Jurkat, Clone E6-1 (cell line): ENCODE measurements around the gene COX8A.
A peak's percentile ranks its signal among the peaks of the same experiment; 100 is the strongest.
"Not testable (repeated sequence)": the region's sequence is repeated elsewhere in the genome, so short reads cannot be mapped to it uniquely, and the experiment has no call there.

Experiments
- DNase-seq: peaks from one replicate; pipeline ENCODE4 v3.0.0-alpha.2; 2011; ENCODE audit warnings: low read depth, low spot score
- H3K4me3 ChIP-seq: 2 replicates; pipeline ENCODE4 v1.5.1; 2011; ENCODE audit warnings: mild to moderate bottlenecking, low read length, control low read depth, moderate library complexity

Gene COX8A

DNA sequence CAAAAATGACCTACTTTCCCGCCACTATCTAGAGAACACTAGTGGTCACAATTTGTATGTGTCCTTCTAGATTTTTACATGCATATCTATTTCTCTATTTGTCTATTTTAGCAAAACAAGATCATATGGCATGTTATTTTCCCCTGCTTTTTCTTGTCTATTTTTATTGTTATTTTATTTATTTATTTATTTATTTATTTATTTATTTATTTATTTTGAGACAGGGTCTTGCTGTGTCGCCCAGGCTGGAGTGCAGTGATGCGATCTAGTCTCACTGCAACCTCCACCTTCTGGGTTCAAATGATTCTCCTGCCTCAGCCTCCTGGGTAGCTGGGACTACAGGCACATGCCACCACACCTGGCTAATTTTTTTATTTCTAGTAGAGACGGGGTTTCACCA is 10.5 kb upstream of the COX8A start:
- not testable (repeated sequence) for H3K4me3 ChIP-seq, DNase-seq

DNA sequence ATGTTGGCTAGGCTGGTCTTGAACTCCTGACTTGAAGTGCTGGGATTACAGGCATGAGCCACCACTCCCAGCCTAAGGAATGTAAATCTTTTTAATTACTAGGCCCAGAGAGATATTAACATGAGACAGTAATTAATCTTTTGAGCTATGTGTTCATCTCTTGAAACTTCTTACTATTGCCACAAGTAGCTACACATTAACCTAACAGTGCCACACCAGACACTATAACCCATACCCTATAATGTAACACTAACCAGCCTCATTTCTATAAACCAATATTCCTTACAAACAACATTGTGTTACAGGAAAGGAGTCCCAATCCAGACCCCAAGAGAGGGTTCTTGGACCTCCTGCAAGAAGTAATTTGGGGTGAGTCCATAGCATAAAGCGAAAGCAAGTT is 8.0 kb upstream of the COX8A start:
- no peak for DNase-seq
- no peak overlapping the region for H3K4me3 ChIP-seq

DNA sequence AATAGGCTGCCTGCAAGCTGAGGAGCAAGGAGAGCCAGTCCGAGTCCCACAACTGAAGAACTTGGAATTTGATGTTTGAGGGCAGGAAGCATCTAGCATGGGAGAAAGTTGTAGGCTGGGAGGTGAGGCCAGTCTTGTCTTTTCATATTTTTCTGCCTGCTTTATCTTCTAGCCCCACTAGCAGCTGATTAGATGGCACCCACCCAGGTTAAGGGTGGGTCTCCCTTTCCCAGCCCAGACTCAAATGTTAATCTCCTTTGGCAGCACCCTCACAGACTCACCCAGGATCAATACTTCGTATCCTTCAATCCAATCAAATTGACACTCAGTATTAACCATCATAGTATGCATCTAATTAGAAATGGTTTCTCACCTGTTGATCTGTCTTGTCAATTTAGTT is 5.0 kb upstream of the COX8A start:
- DNase-seq: no peak
- H3K4me3 ChIP-seq: no peak overlapping the region

DNA sequence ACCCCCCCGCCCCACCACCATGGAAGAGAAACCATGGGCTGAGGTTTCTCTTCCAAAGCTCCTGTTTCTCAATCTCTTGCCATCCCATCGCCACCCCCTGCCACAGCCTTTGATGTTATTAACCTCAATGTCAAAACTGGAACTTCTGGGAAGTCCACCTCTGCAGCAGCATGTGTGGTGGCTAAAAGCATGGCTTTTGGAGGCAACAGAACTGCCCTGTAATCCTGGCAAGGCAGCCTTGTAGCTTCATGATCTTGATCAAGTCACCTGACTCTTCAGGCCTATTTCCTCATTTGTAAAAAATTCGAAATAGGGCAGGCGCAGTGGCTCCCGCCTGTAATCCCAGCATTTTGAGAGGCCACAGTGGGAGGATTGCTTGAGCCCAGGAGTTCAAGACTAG is 3.5 kb upstream of the COX8A start:
- no peak for DNase-seq
- H3K4me3 ChIP-seq: no peak overlapping the region

DNA sequence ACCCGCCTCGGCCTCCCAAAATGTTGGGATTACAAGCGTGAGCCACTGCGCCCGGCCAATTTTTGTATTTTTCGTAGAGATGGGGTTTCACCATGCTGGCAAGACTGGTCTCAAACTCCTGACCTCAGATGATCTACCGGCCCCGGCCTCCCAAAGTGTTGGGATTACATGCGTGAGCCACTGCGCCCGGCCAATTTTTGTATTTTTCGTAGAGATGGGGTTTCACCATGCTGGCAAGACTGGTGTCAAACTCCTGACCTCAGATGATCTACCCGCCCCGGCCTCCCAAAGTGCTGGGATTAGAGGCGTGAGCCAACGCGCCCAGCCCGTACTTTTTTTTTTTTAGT is 535 bp upstream of the COX8A start:
- H3K4me3 ChIP-seq: peak overlapping the region; percentile 97
- DNase-seq: not testable (repeated sequence)

DNA sequence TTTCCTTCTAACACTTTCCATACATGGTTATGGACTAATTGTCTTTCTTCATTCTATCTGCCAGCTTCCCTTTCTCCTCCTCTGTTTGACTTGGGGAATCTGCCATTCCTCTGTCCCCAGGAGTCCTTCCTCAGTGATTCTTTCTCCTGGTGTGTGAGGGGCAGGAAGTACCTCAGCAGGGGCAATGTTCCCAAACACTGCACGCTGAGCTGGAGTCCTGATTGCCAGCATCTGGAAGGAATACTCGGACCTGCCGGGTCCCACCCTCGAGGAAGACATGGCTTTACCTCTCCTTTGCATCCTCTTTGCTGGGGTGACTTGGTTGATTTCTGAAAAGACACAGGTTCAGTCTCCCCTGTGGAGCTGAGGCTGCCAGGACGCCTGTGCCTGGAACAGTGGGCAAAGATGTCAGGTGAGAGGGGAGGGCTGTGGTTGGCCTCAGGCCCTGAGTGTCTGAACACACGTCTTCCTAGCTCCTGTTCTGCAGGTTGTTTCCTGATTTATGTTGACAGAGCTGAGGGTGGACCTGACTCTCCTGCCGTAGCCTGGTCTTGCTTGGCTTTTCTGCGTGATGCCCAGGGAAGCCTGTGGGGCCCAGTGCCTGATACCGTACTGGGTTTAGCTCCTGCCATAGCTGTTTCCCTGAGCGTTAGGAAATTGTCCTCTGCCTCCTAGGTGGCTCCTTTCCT is 4.3 kb downstream of the COX8A start:
- DNase-seq: no peak
- no peak overlapping the region for H3K4me3 ChIP-seq

DNA sequence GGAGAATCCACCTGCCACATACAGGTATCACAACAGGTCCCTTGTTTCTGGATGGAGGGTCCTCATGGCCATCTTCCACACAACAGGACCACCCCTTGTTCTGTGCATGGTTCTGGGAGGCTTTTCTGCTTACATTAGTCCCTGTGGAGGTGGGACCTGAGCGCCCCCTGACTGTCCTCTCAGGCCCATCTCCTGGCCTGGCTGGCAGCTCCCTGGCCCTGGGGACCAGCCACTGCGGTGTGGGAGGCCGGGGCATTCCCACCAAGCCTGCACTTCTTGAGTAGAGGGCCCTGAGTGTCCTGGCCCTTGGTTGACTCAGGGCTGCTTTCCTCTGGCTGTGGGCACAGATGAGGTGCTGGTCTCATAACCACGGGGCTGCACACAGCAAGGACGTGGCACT is 5.0 kb downstream of the COX8A start:
- H3K4me3 ChIP-seq: no peak overlapping the region
- DNase-seq: no peak

DNA sequence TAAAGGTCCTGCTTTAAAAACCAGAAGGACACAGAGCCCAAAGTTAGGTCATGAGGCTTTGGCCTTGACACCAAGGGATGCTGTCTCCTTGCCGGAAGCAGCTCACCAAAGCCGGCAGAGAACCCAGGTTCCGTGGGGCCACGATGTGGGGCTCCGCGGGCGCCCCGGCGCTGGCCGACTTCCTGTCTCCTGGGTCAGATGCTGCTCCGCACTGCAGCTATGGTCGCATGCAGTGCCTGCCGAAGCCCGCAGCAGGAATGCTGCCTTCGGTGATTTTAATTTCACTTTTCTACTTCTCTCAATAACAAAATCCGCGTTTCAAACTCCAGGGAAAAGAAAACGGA is 11.4 kb downstream of the COX8A start:
- H3K4me3 ChIP-seq: peak overlapping the region; percentile 83
- peak; percentile 46 for DNase-seq

DNA sequence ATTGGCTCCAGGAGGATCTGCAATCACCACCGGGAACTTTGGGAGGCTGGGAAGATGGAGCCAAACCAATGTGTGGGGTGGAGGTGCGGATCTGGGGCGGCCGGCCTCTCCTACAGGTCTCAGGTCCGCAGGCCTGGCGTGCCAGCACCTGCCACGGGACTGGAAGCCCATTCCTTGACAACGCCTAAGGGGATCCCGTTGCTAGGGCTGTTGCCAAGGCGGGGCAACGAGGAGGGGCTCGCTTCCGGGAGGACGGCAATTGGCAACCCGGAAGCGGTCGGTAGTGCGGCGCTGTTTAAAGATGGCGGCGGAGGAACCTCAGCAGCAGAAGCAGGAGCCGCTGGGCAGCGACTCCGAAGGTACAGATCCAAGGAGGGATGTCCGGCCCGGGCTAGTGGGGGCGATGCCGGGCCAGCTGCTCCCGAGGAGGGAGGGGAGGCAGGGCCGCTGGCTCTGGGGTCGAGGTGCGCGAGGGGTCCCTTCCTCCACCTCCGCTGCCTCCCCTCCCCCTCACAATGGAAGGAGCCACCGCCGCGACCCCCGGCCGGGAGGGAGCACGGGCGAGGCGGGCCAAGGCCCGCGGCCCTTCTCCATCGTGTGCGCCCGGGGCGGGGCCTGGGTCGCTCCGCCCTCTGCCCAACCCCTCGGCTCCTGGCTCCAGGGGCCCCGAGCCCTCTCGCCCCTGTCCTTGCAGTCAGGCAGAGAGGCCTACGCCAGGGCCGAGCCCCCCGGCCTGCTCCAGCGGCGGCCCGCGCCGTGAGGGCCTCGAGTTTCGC is 11.9 kb downstream of the COX8A start, which contains the start of gene OTUB1:
Gene OTUB1, plus strand, starts transcription at position 283 of the 776 bp plus-strand sequence. Its CDS starts 19 bp downstream, at position 302.
- DNase-seq: peak; percentile 84
- peak within 1 kb of the TSS; percentile 83 for H3K4me3 ChIP-seq

DNA sequence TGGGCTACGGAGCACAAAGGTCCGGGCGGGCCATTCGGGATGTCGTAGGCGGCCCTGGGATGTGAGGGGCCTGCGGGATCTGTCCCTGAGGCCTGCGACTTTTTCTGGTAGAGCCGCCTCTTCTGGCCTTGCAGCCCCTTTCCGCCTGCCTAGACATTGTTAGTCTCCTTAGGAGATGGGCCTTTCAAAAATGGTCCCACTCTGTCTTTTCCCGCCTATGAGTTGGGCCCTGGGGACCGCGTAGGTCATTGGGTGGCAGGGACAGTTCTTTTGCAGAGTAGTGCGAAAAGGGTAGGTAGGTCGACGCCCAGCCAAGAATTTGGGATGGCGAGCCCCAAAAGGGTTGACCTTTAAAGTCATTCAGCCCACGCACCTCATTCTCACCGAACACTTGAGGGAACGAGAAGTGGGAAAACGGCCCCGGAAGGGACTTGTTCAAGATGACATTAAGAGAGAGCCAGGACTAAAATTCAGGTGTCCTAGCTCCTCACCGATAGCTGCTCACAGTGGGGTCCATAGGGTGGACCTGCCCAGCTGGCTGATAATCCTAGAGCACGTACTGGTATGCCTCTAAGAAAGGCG is 12.6 kb downstream of the COX8A start:
- H3K4me3 ChIP-seq: peak overlapping the region; percentile 83
- DNase-seq: no peak

DNA sequence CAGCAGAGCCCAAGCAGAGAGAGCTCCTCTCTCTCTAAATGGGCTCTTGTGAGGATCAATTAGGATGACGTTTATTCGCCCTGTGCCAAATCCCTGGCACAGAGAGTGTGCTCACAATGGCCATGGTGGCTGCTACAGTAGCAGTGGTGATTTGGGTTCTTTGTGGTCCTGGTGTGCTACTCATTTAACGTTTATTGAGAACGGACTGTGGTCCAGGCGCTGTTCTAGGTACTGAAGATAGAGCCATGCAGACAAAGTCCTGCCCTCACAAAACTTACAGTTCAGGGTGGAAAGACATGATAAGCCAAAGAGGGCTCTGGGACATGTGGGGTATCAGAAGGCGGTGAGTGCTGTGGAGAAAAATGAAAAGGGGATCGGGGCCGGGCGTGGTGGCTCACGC is 17.1 kb downstream of the COX8A start:
- DNase-seq: no peak
- H3K4me3 ChIP-seq: no peak overlapping the region

DNA sequence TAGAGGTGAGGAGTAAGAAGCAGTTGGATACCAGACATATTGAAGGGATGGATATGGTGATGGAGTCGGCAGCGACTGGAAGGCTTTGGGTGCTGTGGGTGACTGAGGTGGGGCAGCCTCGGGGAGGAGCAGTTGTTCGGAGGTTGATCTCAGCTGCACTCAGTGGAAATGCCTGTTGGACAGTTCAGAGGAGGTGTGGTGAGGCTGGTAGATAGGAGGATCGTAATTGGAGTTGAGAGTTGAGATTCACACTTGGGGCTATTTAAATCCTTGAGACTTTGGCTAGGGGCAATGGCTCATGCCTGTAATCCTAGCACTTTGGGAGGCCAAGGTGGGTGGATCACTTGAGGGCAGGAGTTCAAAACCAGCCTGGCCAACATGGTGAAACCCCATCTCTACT is 18.7 kb downstream of the COX8A start:
- no peak for DNase-seq
- no peak overlapping the region for H3K4me3 ChIP-seq

DNA sequence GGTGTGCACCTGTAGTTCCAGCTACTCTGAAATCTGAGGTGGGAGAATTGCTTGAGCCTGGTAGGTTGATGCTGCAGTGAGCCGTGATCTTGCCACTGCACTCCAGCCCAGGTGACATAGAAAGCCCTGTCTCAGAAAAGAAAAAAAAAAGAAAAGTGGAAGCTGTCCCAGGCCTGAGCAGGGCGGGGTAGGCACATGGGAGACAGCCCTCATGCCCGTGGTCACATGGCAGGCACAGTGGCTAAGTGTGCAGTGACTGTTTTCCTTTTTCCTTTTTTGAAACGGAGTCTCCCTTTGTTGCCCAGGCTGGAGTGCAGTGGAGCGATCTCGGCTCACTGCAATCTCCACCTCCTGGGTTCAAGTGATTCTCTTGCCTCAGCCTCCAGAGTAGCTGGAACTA is 19.6 kb downstream of the COX8A start:
- DNase-seq: no peak
- H3K4me3 ChIP-seq: no peak overlapping the region

DNA sequence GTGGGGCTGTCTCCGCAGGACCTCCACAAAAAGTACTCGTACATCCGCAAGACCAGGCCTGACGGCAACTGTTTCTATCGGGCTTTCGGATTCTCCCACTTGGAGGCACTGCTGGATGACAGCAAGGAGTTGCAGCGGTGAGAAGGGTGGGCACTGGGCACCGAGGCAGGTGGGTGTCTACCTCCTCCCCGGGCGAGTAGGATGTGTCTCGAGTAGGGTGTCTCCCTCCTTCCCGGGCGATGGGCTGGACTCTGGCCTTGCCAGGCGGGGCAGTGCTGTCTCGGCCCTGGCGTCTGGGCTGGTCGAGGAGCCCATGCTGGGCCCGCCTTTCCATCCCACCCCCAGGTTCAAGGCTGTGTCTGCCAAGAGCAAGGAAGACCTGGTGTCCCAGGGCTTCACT is 22.1 kb downstream of the COX8A start:
- no peak for DNase-seq
- H3K4me3 ChIP-seq: no peak overlapping the region

DNA sequence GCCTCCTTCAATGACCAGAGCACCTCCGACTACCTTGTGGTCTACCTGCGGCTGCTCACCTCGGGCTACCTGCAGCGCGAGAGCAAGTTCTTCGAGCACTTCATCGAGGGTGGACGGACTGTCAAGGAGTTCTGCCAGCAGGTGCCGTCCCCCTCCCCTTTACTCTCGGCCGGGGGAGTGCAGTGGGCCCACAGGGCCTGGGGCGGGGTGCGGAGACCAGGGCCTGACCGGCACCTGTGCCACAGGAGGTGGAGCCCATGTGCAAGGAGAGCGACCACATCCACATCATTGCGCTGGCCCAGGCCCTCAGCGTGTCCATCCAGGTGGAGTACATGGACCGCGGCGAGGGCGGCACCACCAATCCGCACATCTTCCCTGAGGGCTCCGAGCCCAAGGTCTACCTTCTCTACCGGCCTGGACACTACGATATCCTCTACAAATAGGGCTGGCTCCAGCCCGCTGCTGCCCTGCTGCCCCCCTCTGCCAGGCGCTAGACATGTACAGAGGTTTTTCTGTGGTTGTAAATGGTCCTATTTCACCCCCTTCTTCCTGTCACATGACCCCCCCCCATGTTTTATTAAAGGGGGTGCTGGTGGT is 22.8 kb downstream of the COX8A start:
- H3K4me3 ChIP-seq: no peak overlapping the region
- DNase-seq: no peak

DNA sequence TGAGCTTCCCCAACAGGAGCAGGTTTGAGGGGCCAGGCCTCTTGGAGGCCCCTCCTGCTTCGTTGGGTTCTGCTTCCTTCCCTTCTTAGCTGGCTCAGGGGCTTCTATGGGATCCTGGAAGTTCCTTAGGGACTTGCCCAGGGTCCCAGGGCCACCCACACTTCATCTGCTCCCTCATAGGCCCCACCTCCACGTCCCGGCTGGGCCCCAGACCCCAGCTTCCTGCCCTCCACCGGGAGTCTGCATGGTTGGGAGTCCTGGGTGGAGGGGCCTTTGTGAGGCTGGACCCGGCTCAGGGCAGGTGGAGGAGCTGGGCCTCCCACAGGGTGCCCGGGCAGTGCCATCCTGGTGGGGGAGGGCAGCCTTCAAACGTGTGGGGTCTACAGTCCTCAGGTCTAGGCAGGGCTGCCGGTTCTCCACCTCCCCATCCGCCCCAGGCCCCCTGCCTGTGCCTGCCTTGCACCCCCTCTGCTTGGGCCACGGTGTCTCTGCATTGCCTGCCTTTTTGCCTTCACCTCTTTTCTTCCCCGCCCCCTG is 23.4 kb downstream of the COX8A start:
- H3K4me3 ChIP-seq: no peak overlapping the region
- no peak for DNase-seq

DNA sequence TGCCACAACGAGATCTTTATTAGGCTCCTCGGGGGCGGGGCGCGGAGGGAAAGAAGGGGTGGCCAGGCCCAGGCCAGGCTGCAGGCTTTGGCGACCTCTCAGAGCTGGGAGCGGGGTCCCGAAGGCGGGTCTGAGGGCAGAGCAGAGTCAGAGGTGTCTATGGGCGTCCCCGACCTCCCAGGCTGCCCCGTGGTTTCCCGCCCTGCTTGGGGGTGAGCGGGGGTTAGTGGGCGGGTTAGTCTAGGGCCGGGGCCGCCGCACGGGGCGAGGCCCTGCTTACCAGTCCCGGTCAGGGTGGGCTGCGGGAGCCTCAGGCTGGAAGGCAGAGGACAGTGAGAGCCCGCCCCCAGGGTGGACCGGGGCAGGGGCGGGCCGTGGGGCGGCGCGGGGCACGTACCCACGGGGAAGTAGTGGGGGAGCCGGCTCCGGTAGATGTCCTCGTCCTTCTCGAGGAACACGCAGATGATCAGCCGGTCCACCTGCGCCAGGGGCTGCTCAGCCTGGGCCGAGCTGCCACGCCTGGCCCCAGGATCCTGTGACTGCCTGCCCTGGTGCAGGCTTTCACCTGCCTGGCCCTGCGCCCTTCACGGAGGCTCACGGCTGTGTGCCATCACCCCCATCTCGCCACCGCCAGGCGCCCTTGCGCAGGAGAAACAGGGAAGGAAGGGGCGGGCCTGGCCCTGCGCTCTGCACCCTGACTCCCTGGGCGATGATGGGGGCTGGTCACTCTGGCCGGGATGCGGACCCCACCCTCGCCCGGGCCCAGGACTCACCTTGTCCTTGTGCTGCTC is 24.3 kb downstream of the COX8A start:
- no peak for DNase-seq
- no peak overlapping the region for H3K4me3 ChIP-seq

DNA sequence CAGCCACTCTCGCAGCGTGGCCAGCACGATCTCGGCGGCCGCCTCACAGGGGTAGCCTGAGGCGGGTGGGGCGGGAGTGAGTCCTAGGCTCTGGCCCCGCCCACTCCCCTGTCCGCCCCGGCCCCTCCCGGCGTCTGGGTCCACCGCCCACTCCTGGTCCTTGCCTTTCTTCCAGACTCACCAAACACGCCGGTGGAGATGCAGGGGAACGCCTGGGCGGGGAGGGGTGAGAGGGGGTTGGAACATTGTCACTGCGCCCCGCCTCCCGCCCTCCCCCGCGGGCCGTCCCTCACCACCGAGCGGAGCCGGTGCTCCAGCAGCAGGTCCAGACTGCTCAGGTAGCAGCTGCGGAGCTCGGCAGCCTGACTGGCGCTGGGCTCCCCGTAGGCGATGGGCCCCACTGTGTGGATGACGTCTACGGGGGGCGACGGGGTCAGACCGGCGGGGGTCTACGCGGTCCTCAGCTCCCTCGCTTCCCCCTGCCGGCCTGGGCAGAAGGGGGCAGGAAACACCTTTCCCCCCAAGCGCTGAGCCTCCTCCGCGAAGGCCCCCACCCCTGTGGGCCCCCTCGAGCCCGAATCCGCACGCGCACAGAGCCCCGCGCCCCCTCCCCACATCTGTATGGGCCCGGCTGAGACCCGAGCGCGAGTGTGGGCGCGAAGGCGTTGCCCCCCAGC is 25.1 kb downstream of the COX8A start:
- DNase-seq: no peak
- H3K4me3 ChIP-seq: no peak overlapping the region
